H1 (cell line): ENCODE measurements around the gene ACTN2. TPM values are rescaled to one million over a fixed set of nuclear protein-coding genes. Genes with fewer than 3 reads are reported as not detected.

Source experiments
- CTCF ChIA-PET: fragments of 300-600 bp; sonication (Branson Sonifier 250); formaldehyde crosslinking; loops from one replicate; lab custom pipeline; 2021; ENCODE audit not compliant: partially characterized antibody; lab: Charles Lee
- POLR2A ChIA-PET: fragments of 300-600 bp; sonication (Branson Sonifier 250); formaldehyde crosslinking; loops from one replicate; lab custom pipeline; 2021; ENCODE audit warnings: inconsistent platforms; ENCODE audit not compliant: partially characterized antibody; lab: Charles Lee
- DNase-seq, 2 experiments: peaks; one replicate each; pipeline versions ENCODE4 v3.0.0 to v3.0.0-alpha.2; 2010 to 2022; ENCODE audit warnings: low spot score in 2 of 2, low read depth in 1 of 2, mixed read lengths in 1 of 2
- FAIRE-seq: peaks from 2 replicates; lab custom pipeline; 2011; peaks lifted over from hg19 to GRCh38; lab: Jason Lieb, UNC
- H2AFZ ChIP-seq: 2 replicates; pipeline ENCODE4 v1.8.1; 2012; ENCODE audit warnings: low read length, inconsistent platforms
- H2AK5ac ChIP-seq: 2 replicates; pipeline ENCODE4 v1.6.1; 2013; ENCODE audit warnings: low read depth, low read length
- H2BK120ac ChIP-seq: replicated peaks from 2 replicates; pipeline ENCODE3; 2013; ENCODE audit warnings: low read depth, low read length, inconsistent platforms
- H2BK12ac ChIP-seq: 2 replicates; pipeline ENCODE4 v1.6.1; 2013; ENCODE audit warnings: low read depth, low read length
- H2BK15ac ChIP-seq: 2 replicates; pipeline ENCODE4 v1.6.1; 2013; ENCODE audit warnings: low read length
- H2BK20ac ChIP-seq: 2 replicates; pipeline ENCODE4 v1.6.1; 2013; ENCODE audit warnings: low read length
- H2BK5ac ChIP-seq: 2 replicates; pipeline ENCODE4 v1.6.1; 2013; ENCODE audit warnings: low read depth, low read length
- H3K14ac ChIP-seq: 2 replicates; pipeline ENCODE4 v1.6.1; 2013; ENCODE audit warnings: inconsistent platforms; ENCODE audit not compliant: insufficient read length
- H3K18ac ChIP-seq: 2 replicates; pipeline ENCODE4 v1.6.1; 2013; ENCODE audit warnings: low read length; ENCODE audit errors: extremely low read depth
- H3K23ac ChIP-seq: 2 replicates; pipeline ENCODE4 v1.6.1; 2013; ENCODE audit warnings: inconsistent platforms; ENCODE audit not compliant: insufficient read length
- H3K23me2 ChIP-seq: 2 replicates; pipeline ENCODE4 v1.6.1; 2013; ENCODE audit warnings: low read depth, low read length
- H3K27ac ChIP-seq: 2 replicates; pipeline ENCODE4 v1.6.1; 2011; ENCODE audit warnings: low read depth, low read length, inconsistent platforms
- H3K27me3 ChIP-seq, 4 experiments: replicated peaks in 1 of 4; 1 replicate in 1 of 4; 2 replicates in 3 of 4; pipeline versions ENCODE4 v1.6.1 to v1.8.1; 2011 to 2013; ENCODE audit warnings: low read length in 3 of 4, mild to moderate bottlenecking in 3 of 4, inconsistent platforms in 2 of 4, mixed read lengths in 2 of 4, moderate library complexity in 1 of 4; ENCODE audit not compliant: control insufficient read depth in 3 of 4, insufficient read depth in 3 of 4; ENCODE audit errors: extremely low read depth in 1 of 4
- H3K36me3 ChIP-seq, 4 experiments: 2 replicates each; pipeline versions ENCODE4 v1.6.1 to v1.8.1; 2011 to 2013; ENCODE audit warnings: mild to moderate bottlenecking in 4 of 4, low read length in 3 of 4, moderate library complexity in 2 of 4, control low read depth in 1 of 4, inconsistent platforms in 1 of 4; ENCODE audit not compliant: insufficient read depth in 4 of 4, control insufficient read depth in 2 of 4
- H3K4ac ChIP-seq: replicated peaks from 2 replicates; pipeline ENCODE3; 2013; ENCODE audit warnings: low read length, low read depth, mixed read lengths, inconsistent platforms; ENCODE audit not compliant: insufficient read length
- H3K4me1 ChIP-seq, 4 experiments: replicated peaks in 1 of 4; 1 replicate in 1 of 4; 2 replicates in 3 of 4; pipeline versions ENCODE4 v1.6.1 to v1.8.1; 2011 to 2013; ENCODE audit warnings: low read length in 3 of 4, inconsistent platforms in 2 of 4, mixed read lengths in 1 of 4; ENCODE audit not compliant: insufficient read depth in 4 of 4, control insufficient read depth in 3 of 4
- H3K4me2 ChIP-seq, 2 experiments: 2 replicates each; pipeline versions ENCODE4 v1.6.1 to v1.8.1; 2011 to 2013; ENCODE audit warnings: low read depth in 2 of 2, low read length in 2 of 2, control low read depth in 1 of 2, inconsistent platforms in 1 of 2, mild to moderate bottlenecking in 1 of 2; ENCODE audit not compliant: insufficient read depth in 1 of 2
- H3K4me3 ChIP-seq, 4 experiments: fragments of 200-600, 300-600 bp in 1 of 4; sonication (generic), shearing (Covaris generic), sonication (Bioruptor Twin) in 1 of 4; 2 replicates each; pipeline versions ENCODE4 v1.5.1 to v1.8.1; 2011 to 2016; ENCODE audit warnings: low read length in 4 of 4, low read depth in 3 of 4, control low read depth in 2 of 4, inconsistent platforms in 2 of 4, mild to moderate bottlenecking in 2 of 4, mixed read lengths in 1 of 4, moderate library complexity in 1 of 4; ENCODE audit not compliant: insufficient read depth in 2 of 4; ENCODE audit errors: extremely low read depth in 1 of 4
- H3K56ac ChIP-seq: replicated peaks from 2 replicates; pipeline ENCODE3; 2013; ENCODE audit warnings: low read depth, mild to moderate bottlenecking, mixed read lengths, low read length, inconsistent platforms; ENCODE audit not compliant: insufficient read length
- H3K79me1 ChIP-seq: 2 replicates; pipeline ENCODE4 v1.6.1; 2013; ENCODE audit warnings: low read depth, low read length, control low read depth
- H3K79me2 ChIP-seq, 2 experiments: 2 replicates each; pipeline versions ENCODE4 v1.6.1 to v1.8.1; 2012 to 2013; ENCODE audit warnings: low read length in 2 of 2, mild to moderate bottlenecking in 2 of 2, inconsistent platforms in 1 of 2; ENCODE audit not compliant: insufficient read depth in 2 of 2, control insufficient read depth in 1 of 2
- H3K9ac ChIP-seq, 4 experiments: replicated peaks in 1 of 4; 1 replicate in 1 of 4; 2 replicates in 3 of 4; pipeline versions ENCODE4 v1.6.1 to v1.8.1; 2011 to 2013; ENCODE audit warnings: low read depth in 3 of 4, low read length in 3 of 4, control low read depth in 2 of 4, mild to moderate bottlenecking in 2 of 4, moderate library complexity in 2 of 4, inconsistent platforms in 1 of 4; ENCODE audit errors: extremely low read depth in 1 of 4
- H3K9me3 ChIP-seq, 2 experiments: 2 replicates each; pipeline versions ENCODE4 v1.6.1 to v1.8.1; 2012 to 2013; ENCODE audit warnings: mild to moderate bottlenecking in 2 of 2, moderate library complexity in 2 of 2, control low read depth in 1 of 2, inconsistent platforms in 1 of 2, low read depth in 1 of 2, low read length in 1 of 2, mixed read lengths in 1 of 2; ENCODE audit not compliant: insufficient read depth in 2 of 2
- H4K20me1 ChIP-seq, 2 experiments: replicated peaks in 1 of 2; 2 replicates each; pipeline versions ENCODE3 to v1.8.1; 2011 to 2013; ENCODE audit warnings: inconsistent platforms in 2 of 2, low read length in 2 of 2, mild to moderate bottlenecking in 1 of 2; ENCODE audit not compliant: insufficient read depth in 2 of 2, control insufficient read depth in 1 of 2
- H4K5ac ChIP-seq: 2 replicates; pipeline ENCODE4 v1.6.1; 2013; ENCODE audit warnings: low read length, low read depth, mixed read lengths, inconsistent platforms; ENCODE audit not compliant: insufficient read length
- H4K8ac ChIP-seq: 2 replicates; pipeline ENCODE4 v1.8.0; 2013; ENCODE audit warnings: mild to moderate bottlenecking, moderate library complexity, low read length, inconsistent platforms; ENCODE audit not compliant: insufficient read depth; ENCODE audit errors: extremely low read depth
- H4K91ac ChIP-seq: replicated peaks from 2 replicates; pipeline ENCODE3; 2013; ENCODE audit warnings: low read length, mixed read lengths, inconsistent platforms; ENCODE audit not compliant: insufficient read length
- CBX5 ChIP-seq: fragments of 300-800, 300-1000 bp; sonication (generic); IDR thresholded peaks from 2 replicates; pipeline ENCODE4 v1.7.1; 2016; ENCODE audit warnings: antibody characterized with exemption, low read length, low read depth
- FOSL1 ChIP-seq: IDR thresholded peaks from 2 replicates; pipeline ENCODE4 v1.6.1; 2011; ENCODE audit warnings: mild to moderate bottlenecking, low read depth, low read length, moderate library complexity; ENCODE audit not compliant: insufficient read depth
- GABPA ChIP-seq: IDR thresholded peaks from 2 replicates; pipeline ENCODE4 v1.6.1; 2011; ENCODE audit warnings: mild to moderate bottlenecking, low read length, moderate library complexity, borderline replicate concordance; ENCODE audit not compliant: insufficient read depth
- MAFK ChIP-seq: IDR thresholded peaks from 2 replicates; pipeline ENCODE4 v1.6.1; 2012; ENCODE audit warnings: low read depth, mild to moderate bottlenecking, improper control_type of control experiment, low read length
- NRF1 ChIP-seq: IDR thresholded peaks from 2 replicates; pipeline ENCODE4 v1.6.1; 2011; ENCODE audit warnings: mild to moderate bottlenecking, low read depth, low read length, improper control_type of control experiment
- RAD21 ChIP-seq, 2 experiments: IDR thresholded peaks in 1 of 2; conservative IDR thresholded peaks in 1 of 2; 2 replicates each; pipeline ENCODE4 v1.6.1; 2011; ENCODE audit warnings: low read depth in 2 of 2, low read length in 2 of 2, improper control_type of control experiment in 1 of 2, inconsistent platforms in 1 of 2, mild to moderate bottlenecking in 1 of 2, moderate library complexity in 1 of 2
- SRF ChIP-seq: IDR thresholded peaks from 2 replicates; pipeline ENCODE4 v1.6.1; 2011; ENCODE audit warnings: mild to moderate bottlenecking, low read depth, low read length, moderate library complexity
- TAF1 ChIP-seq: IDR thresholded peaks from 2 replicates; pipeline ENCODE4 v1.6.1; 2011; ENCODE audit warnings: mild to moderate bottlenecking, low read depth, low read length
- TEAD4 ChIP-seq: IDR thresholded peaks from 2 replicates; pipeline ENCODE4 v1.6.1; 2012; ENCODE audit warnings: low read depth, low read length, inconsistent platforms, mixed read lengths
- whole genome bisulfite sequencing, 2 experiments: shearing (Covaris generic) in 1 of 2; methylation state at CpG; one replicate each; pipeline versions ENCODE4 v1.1.6 to v1.1.7; 2013 to 2015; ENCODE audit warnings: low lambda C conversion rate in 2 of 2, mixed read lengths in 2 of 2, inconsistent platforms in 1 of 2, low coverage in 1 of 2, missing lambda C conversion rate in 1 of 2; ENCODE audit not compliant: insufficient replicate concordance in 2 of 2, insufficient coverage in 1 of 2, insufficient read length in 1 of 2; ENCODE audit errors: extremely low coverage in 1 of 2, missing lambda C conversion rate in 1 of 2; 5-methylcytosine and 5-hydroxymethylcytosine counted together
- polyA plus RNA-seq, 7 experiments: library from polyadenylated mRNA; depleted of rRNA in 3 of 7; stranded (reverse) in 5 of 7; unstranded in 2 of 7; fragments of >200 nt in 5 of 7; fragments of 200-250 nt in 2 of 7; gene quantifications; 1 replicate in 5 of 7; 2 replicates in 1 of 7; 4 replicates in 1 of 7; pipeline versions ENCODE4 v1.2.1 to v1.2.3, GENCODE V29; 2011 to 2013; ENCODE audit warnings: missing spikeins in 2 of 7, mixed read lengths in 2 of 7
- total RNA-seq: library from RNA; stranded (reverse); fragmentation: NEBNext Ultra II Directional; extraction: Animal tissue kit (Norgen Biotek cat#: 25700); gene quantifications from 2 replicates; pipeline ENCODE4 v1.2.1, GENCODE V29; 2021
- TF ChIP-seq, protein P1 (sequence below): IDR thresholded peaks from 2 replicates; pipeline ENCODE4 v1.6.1; 2011; ENCODE audit warnings: low read length, improper control_type of control experiment
- TF ChIP-seq, protein P2 (sequence below), 3 experiments: IDR thresholded peaks; 1 replicate in 2 of 3; 2 replicates in 1 of 3; pipeline versions ENCODE4 v1.5.1 to v1.6.1; 2011; ENCODE audit warnings: low read length in 3 of 3, mild to moderate bottlenecking in 3 of 3, inconsistent platforms in 2 of 3, low read depth in 1 of 3, moderate library complexity in 1 of 3; ENCODE audit not compliant: insufficient read depth in 1 of 3; ENCODE audit errors: control extremely low read depth in 1 of 3

Gene ACTN2
- total and polyA plus RNA-seq, 2 of the 8 experiments (the other 6 are each of a cell fraction or from before 2014, with no cell fraction given) = 1.9 to 4.1 TPM

DNA sequence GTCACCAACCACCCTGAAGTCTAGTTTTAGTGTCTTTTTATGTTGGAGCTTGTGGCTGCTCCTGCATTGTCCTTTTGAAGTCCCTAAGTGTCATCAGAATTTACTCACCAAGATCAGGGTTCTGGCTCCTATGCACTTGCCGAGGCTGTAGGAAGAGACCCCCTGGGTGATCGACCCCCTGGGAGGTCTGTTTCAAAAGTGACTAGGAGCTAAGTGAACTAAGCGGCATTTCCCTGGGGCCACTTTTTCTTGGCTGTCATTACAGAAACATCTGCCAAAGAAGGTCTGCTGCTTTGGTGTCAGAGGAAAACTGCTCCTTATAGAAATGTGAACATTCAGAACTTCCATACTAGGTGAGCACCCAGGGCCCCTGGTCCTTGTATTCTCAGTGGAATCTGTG lies 39.4 kb downstream of the ACTN2 start:
- no peak overlapping the region for H2BK20ac ChIP-seq
- H3K36me3 ChIP-seq = no peaks in the 10 kb centered on the region
- no peak overlapping the region for H3K18ac ChIP-seq
- no peak overlapping the region for H3K4ac ChIP-seq
- H3K14ac ChIP-seq = no peak overlapping the region
- no peaks in the 10 kb centered on the region for H3K23me2 ChIP-seq
- no peak overlapping the region for H2BK120ac ChIP-seq
- H3K4me3 ChIP-seq = no peak overlapping the region
- no peak for DNase-seq
- H4K8ac ChIP-seq = no peak overlapping the region
- ChIA-PET POLR2A (no interaction called here), CTCF (interaction anchor here (0.8 kb wide), 1 partner anchor 37 kb away, joined by 4 read pairs; no protein-coding TSS in a partner anchor)
- H3K9me3 ChIP-seq = no peaks in the 10 kb centered on the region
- no peaks in the 10 kb centered on the region for H4K20me1 ChIP-seq
- H3K79me2 ChIP-seq = no peaks in the 10 kb centered on the region
- no peaks in the 10 kb centered on the region for H3K79me1 ChIP-seq
- no peak overlapping the region for H3K27ac ChIP-seq
- no peaks in the 10 kb centered on the region for H3K4me1 ChIP-seq
- no peak overlapping the region for H4K91ac ChIP-seq
- no peak overlapping the region for H2BK12ac ChIP-seq
- H3K4me2 ChIP-seq = no peak overlapping the region
- no peak overlapping the region for H4K5ac ChIP-seq
- no peak overlapping the region for H2BK15ac ChIP-seq
- H2AK5ac ChIP-seq = no peak overlapping the region
- WGBS, 2 experiments = 80% methylated on average over 3 of the region's 3 CpGs; no CpG with 5 or more reads in 1 of the 2 experiments
- no peak overlapping the region for H2AFZ ChIP-seq
- FAIRE-seq = no peak
- H3K56ac ChIP-seq = no peak overlapping the region
- H3K9ac ChIP-seq = no peak overlapping the region
- H2BK5ac ChIP-seq = no peak overlapping the region
- no peak overlapping the region for H3K23ac ChIP-seq
- H3K27me3 ChIP-seq = no peaks in the 10 kb centered on the region
- TF ChIP-seq TEAD4 = no peak
- no peak for TF ChIP-seq GABPA
- no peak for TF ChIP-seq CBX5
- no peak for TF ChIP-seq RAD21 (IDR thresholded peaks at IDR 0.05 in 1 of 2, conservative IDR thresholded peaks at IDR 0.05 in 1 of 2; ENCODE audit: low read depth in 2 of 2, low read length in 2 of 2)
- TF ChIP-seq MAFK = no peak
- TF ChIP-seq TAF1 = no peak
- TF ChIP-seq, protein P1, sequence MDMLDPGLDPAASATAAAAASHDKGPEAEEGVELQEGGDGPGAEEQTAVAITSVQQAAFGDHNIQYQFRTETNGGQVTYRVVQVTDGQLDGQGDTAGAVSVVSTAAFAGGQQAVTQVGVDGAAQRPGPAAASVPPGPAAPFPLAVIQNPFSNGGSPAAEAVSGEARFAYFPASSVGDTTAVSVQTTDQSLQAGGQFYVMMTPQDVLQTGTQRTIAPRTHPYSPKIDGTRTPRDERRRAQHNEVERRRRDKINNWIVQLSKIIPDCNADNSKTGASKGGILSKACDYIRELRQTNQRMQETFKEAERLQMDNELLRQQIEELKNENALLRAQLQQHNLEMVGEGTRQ = no peak
- no peak for TF ChIP-seq FOSL1
- no peak for TF ChIP-seq SRF
- TF ChIP-seq, protein P2, sequence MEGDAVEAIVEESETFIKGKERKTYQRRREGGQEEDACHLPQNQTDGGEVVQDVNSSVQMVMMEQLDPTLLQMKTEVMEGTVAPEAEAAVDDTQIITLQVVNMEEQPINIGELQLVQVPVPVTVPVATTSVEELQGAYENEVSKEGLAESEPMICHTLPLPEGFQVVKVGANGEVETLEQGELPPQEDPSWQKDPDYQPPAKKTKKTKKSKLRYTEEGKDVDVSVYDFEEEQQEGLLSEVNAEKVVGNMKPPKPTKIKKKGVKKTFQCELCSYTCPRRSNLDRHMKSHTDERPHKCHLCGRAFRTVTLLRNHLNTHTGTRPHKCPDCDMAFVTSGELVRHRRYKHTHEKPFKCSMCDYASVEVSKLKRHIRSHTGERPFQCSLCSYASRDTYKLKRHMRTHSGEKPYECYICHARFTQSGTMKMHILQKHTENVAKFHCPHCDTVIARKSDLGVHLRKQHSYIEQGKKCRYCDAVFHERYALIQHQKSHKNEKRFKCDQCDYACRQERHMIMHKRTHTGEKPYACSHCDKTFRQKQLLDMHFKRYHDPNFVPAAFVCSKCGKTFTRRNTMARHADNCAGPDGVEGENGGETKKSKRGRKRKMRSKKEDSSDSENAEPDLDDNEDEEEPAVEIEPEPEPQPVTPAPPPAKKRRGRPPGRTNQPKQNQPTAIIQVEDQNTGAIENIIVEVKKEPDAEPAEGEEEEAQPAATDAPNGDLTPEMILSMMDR (IDR thresholded peaks at IDR 0.05; ENCODE audit: control extremely low read depth in 1 of 3, insufficient read depth in 1 of 3, low read depth in 1 of 3, low read length in 3 of 3) = no peak
- no peak for TF ChIP-seq NRF1
